Chondrocyte (in vitro differentiated cells): ENCODE results near the gene B3GNT8. TPM values are rescaled to one million over a fixed set of nuclear protein-coding genes. Genes with fewer than 3 reads are reported as not detected.

Experiments used
- DNase-seq: peaks from one replicate; pipeline ENCODE4 v3.0.0; 2021; ENCODE audit warnings: mixed read lengths, low spot score
- H3K27ac Mint-ChIP-seq: one replicate; pipeline ENCODE4 v1.8.0; 2021; ENCODE audit warnings: mild to moderate bottlenecking, moderate library complexity, mixed read lengths; ENCODE audit not compliant: unreplicated experiment
- H3K27me3 Mint-ChIP-seq: 2 replicates; pipeline ENCODE4 v1.8.0; 2021; ENCODE audit warnings: low read depth, mixed read lengths
- H3K36me3 Mint-ChIP-seq: 2 replicates; pipeline ENCODE4 v1.8.0; 2021; ENCODE audit warnings: low read depth, mixed read lengths
- H3K4me1 Mint-ChIP-seq: 2 replicates; pipeline ENCODE4 v1.8.0; 2021; ENCODE audit warnings: low read depth, mild to moderate bottlenecking, mixed read lengths
- H3K4me3 Mint-ChIP-seq: one replicate; pipeline ENCODE4 v1.8.0; 2021; ENCODE audit warnings: mild to moderate bottlenecking, moderate library complexity, mixed read lengths; ENCODE audit not compliant: unreplicated experiment
- H3K9me3 Mint-ChIP-seq: 2 replicates; pipeline ENCODE4 v1.8.0; 2021; ENCODE audit warnings: low read depth, mixed read lengths
- total RNA-seq: library from RNA; stranded (reverse); gene quantifications from 3 replicates; pipeline ENCODE4 v1.2.1, GENCODE V29; 2021
- TF ChIP-seq, protein P1 (sequence below): fragments of 200-600 bp; sonication (generic); IDR thresholded peaks from 2 replicates; pipeline ENCODE4 v1.5.0; 2021; ENCODE audit warnings: antibody characterized with exemption, mild to moderate bottlenecking, moderate library complexity

The B3GNT8 gene
- total RNA-seq, 1 donor from 2014 or later: 0.70 TPM

DNA sequence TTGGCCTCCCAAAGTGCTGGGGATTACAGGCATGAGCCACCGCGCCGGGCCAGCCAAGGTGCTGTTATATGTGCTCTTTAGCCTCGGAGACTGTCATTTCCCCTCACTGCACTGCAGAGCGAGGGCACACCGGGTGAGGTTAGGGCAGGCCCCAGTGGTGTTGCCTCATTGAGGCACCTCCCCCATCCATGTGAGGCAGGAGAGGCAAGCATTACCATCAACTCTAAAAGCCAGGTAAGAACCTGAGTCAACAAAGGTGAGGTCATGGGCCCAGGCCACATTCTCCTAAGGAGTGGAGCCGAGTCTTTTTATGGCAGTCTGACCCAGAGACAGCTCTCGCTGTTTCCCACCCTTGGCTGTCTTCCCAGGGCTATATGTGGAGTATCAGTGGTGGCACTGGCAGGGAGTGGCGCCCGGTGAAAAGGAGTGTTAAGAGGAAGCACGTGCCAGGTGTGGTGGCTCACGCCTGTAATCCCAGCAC, 10.9 kb downstream of the B3GNT8 start:
- Mint-ChIP-seq H3K27ac (no peak overlapping the region), H3K4me3 (no peak overlapping the region)

DNA sequence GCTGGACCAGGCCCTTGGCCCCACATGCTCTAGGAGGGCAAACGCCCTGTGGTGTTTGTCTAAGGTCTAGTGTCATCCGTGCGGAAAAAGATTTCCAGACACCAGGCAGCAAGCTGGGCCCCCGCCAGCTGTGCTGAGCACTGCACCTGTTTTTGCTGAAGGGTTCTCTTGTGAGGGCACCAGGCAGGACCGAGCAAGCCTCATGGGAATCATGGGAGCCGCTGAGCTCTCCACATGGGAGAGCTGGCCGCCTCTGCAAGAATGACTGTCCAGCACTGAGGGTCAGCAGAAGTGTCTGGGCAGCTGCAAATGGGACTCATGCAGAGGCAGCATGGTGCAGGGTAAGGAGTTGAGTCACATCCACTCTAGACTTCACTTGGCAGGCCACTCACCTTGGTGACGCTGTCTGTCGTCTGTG, 12.0 kb downstream of the B3GNT8 start:
- Mint-ChIP-seq H3K4me1 (no peaks in the 10 kb centered on the region), H3K36me3 (peaks cover 26% of the 10 kb centered on the region), H3K27ac (no peak overlapping the region), H3K27me3 (no peaks in the 10 kb centered on the region), H3K9me3 (no peaks in the 10 kb centered on the region), H3K4me3 (no peak overlapping the region)
- no peak for DNase-seq
- TF ChIP-seq, protein P1, sequence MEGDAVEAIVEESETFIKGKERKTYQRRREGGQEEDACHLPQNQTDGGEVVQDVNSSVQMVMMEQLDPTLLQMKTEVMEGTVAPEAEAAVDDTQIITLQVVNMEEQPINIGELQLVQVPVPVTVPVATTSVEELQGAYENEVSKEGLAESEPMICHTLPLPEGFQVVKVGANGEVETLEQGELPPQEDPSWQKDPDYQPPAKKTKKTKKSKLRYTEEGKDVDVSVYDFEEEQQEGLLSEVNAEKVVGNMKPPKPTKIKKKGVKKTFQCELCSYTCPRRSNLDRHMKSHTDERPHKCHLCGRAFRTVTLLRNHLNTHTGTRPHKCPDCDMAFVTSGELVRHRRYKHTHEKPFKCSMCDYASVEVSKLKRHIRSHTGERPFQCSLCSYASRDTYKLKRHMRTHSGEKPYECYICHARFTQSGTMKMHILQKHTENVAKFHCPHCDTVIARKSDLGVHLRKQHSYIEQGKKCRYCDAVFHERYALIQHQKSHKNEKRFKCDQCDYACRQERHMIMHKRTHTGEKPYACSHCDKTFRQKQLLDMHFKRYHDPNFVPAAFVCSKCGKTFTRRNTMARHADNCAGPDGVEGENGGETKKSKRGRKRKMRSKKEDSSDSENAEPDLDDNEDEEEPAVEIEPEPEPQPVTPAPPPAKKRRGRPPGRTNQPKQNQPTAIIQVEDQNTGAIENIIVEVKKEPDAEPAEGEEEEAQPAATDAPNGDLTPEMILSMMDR: no peak

More for the DNA sequence above, 10.9 kb downstream of the B3GNT8 start:
- Mint-ChIP-seq H3K27me3 (no peaks in the 10 kb centered on the region), H3K9me3 (no peaks in the 10 kb centered on the region), H3K36me3 (peaks cover 29% of the 10 kb centered on the region), H3K4me1 (no peaks in the 10 kb centered on the region)
- TF ChIP-seq, protein P1: no peak
- no peak for DNase-seq

DNA sequence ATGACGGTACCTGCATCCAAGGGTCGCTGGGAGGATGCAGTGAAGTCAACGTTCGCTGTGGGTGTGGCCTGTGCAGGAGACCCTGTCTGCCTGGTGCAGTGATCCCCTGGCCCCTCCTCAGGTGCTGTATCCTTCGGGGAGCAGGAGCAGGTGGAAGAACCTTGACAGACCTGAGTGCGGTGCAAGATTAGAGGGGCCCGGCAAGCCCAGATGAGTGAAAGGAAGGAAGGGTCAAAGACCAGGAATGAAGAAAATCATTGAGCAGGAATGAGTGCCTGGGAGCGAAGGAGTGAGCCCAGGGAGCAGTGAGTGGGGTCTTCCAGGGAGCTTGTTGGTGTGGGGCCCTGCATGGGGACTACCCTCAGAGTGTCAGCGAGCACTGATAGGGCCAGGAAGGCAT, 12.7 kb downstream of the B3GNT8 start:
- Mint-ChIP-seq H3K27me3 (no peaks in the 10 kb centered on the region), H3K4me1 (peaks cover 1% of the 10 kb centered on the region), H3K27ac (no peak overlapping the region), H3K9me3 (no peaks in the 10 kb centered on the region), H3K36me3 (peaks cover 26% of the 10 kb centered on the region), H3K4me3 (no peak overlapping the region)
- TF ChIP-seq, protein P1: no peak
- DNase-seq: no peak

DNA sequence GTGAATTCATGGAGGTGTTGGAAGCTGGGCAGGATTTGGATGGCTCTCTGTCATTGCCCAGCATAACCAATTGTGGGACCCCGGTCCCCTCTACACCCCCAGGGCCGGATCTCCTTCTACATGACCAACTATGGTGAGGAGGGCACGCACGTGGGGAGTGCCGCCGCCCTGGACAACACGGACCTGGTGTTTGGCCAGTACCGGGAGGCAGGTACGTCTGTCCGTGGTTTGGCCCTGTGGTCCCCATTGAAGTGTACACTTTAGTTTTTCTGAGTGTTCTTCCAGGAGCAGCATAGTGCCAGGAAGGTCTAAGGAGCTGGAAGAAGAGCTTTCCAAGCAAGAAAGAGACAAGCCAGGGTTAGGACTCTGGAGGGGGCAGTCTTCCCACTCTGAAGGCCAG, 13.2 kb downstream of the B3GNT8 start:
- no peaks in the 10 kb centered on the region for H3K9me3 Mint-ChIP-seq
- no peak for DNase-seq
- H3K27ac Mint-ChIP-seq: no peak overlapping the region
- H3K4me3 Mint-ChIP-seq: no peak overlapping the region
- H3K27me3 Mint-ChIP-seq: no peaks in the 10 kb centered on the region
- TF ChIP-seq, protein P1: no peak
- peaks cover 6% of the 10 kb centered on the region for H3K4me1 Mint-ChIP-seq
- peaks cover 22% of the 10 kb centered on the region for H3K36me3 Mint-ChIP-seq

DNA sequence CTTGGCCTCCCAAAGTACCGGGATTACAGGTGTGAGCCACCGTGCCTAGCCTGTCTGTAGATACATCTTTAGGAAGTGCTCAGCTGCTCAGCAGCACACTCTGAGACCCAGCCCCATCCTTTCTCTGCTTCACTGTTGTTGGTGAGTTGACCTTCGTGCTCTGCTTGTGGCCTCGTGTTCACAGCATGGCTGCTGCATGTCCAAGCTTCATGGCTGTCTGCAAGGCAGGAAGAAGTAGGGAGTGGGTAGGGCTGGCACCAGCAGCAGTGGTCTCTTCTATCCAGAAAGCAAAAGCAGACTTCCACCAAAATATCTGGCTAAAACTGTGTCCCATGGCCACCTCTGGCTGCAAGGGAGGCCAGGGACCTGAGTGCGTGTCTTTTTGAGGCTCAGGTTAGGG, 14.2 kb downstream of the B3GNT8 start:
- no peaks in the 10 kb centered on the region for H3K27me3 Mint-ChIP-seq
- DNase-seq: no peak
- TF ChIP-seq, protein P1: no peak

More for the DNA sequence above, 14.2 kb downstream of the B3GNT8 start:
- Mint-ChIP-seq H3K4me3 (no peak overlapping the region), H3K4me1 (peaks cover 6% of the 10 kb centered on the region), H3K36me3 (peaks cover 16% of the 10 kb centered on the region), H3K27ac (no peak overlapping the region), H3K9me3 (no peaks in the 10 kb centered on the region)
